HepG2 (cell line): ENCODE data around the gene VMA21. TPM values are rescaled to one million over a fixed set of nuclear protein-coding genes. Genes with fewer than 3 reads are reported as not detected.

Source experiments
- CEBPZ ChIP-seq: IDR thresholded peaks from 2 replicates; pipeline ENCODE4 v1.6.1; 2012; ENCODE audit warnings: low read length, improper control_type of control experiment
- FIP1L1 ChIP-seq: fragments of 200-400 bp; formaldehyde crosslinking; IDR thresholded peaks from 2 replicates; pipeline ENCODE4 v1.6.1; 2018; ENCODE audit warnings: low read depth, mild to moderate bottlenecking, low read length, moderate library complexity, borderline replicate concordance; ENCODE audit not compliant: insufficient read depth
- GFI1 ChIP-seq: sonication (generic); formaldehyde crosslinking; IDR thresholded peaks from 2 replicates; pipeline ENCODE4 v1.5.0; 2020; ENCODE audit warnings: missing genetic modification reagents, mild to moderate bottlenecking, borderline replicate concordance
- GMEB1 ChIP-seq: sonication (generic); formaldehyde crosslinking; IDR thresholded peaks from 2 replicates; pipeline ENCODE4 v1.5.1; 2020; ENCODE audit warnings: missing genetic modification reagents, mild to moderate bottlenecking, borderline replicate concordance
- HOXA9 ChIP-seq: sonication (generic); formaldehyde crosslinking; IDR thresholded peaks from 2 replicates; pipeline ENCODE4 v1.8.1; 2022; ENCODE audit warnings: missing genetic modification reagents, mild to moderate bottlenecking, moderate library complexity, borderline replicate concordance
- IRX3 ChIP-seq: sonication (generic); formaldehyde crosslinking; IDR thresholded peaks from 2 replicates; pipeline ENCODE4 v1.8.1; 2023; ENCODE audit warnings: mild to moderate bottlenecking, low read depth, missing genetic modification reagents, borderline replicate concordance
- KDM3A ChIP-seq: IDR thresholded peaks from 2 replicates; pipeline ENCODE4 v1.6.1; 2018; ENCODE audit warnings: low read depth, missing compliant biosample characterization
- MBNL3 ChIP-seq: fragments of 250-450 bp; sonication (Bioruptor Pico); conservative IDR thresholded peaks from 2 replicates; pipeline ENCODE4 v1.8.0; 2022; ENCODE audit warnings: mild to moderate bottlenecking, inconsistent platforms
- NR1H2 ChIP-seq: sonication (generic); formaldehyde crosslinking; IDR thresholded peaks from 2 replicates; pipeline ENCODE4 v1.8.1; 2022; ENCODE audit warnings: low read depth, missing genetic modification reagents, borderline replicate concordance
- PLRG1 ChIP-seq: fragments of 450-650 bp; conservative IDR thresholded peaks from 2 replicates; pipeline ENCODE4 v1.6.1; 2016
- SNAPC2 ChIP-seq: sonication (generic); formaldehyde crosslinking; IDR thresholded peaks from 2 replicates; pipeline ENCODE4 v1.8.1; 2022; ENCODE audit warnings: mild to moderate bottlenecking, missing genetic modification reagents
- YEATS2 ChIP-seq: sonication (generic); formaldehyde crosslinking; IDR thresholded peaks from 2 replicates; pipeline ENCODE4 v1.4.0; 2020; ENCODE audit warnings: missing genetic modification reagents, borderline replicate concordance
- ZBTB21 ChIP-seq: sonication (generic); formaldehyde crosslinking; IDR thresholded peaks from 2 replicates; pipeline ENCODE4 v1.4.0; 2020; ENCODE audit warnings: missing genetic modification reagents
- ZFY ChIP-seq: sonication (generic); formaldehyde crosslinking; IDR thresholded peaks from 2 replicates; pipeline ENCODE4 v1.4.0; 2020; ENCODE audit warnings: missing genetic modification reagents
- ZMYM3 ChIP-seq: sonication (generic); formaldehyde crosslinking; IDR thresholded peaks from 2 replicates; pipeline ENCODE4 v1.5.1; 2020; ENCODE audit warnings: mild to moderate bottlenecking, missing genetic modification reagents
- ZNF142 ChIP-seq: sonication (generic); formaldehyde crosslinking; IDR thresholded peaks from 2 replicates; pipeline ENCODE4 v1.4.0; 2020; ENCODE audit warnings: missing genetic modification reagents
- ZNF331 ChIP-seq: sonication (generic); formaldehyde crosslinking; IDR thresholded peaks from 2 replicates; pipeline ENCODE4 v1.4.0; 2020; ENCODE audit warnings: missing genetic modification reagents
- ZNF549 ChIP-seq: sonication (generic); formaldehyde crosslinking; IDR thresholded peaks from 2 replicates; pipeline ENCODE4 v1.5.0; 2020; ENCODE audit warnings: missing genetic modification reagents
- polyA plus RNA-seq, 8 experiments: library from polyadenylated mRNA; depleted of rRNA in 3 of 8; stranded (reverse) in 7 of 8; unstranded in 1 of 8; fragments of >200 nt; fragmentation: Illumina TruSeq in 4 of 8; extraction: Trizol in 4 of 8; gene quantifications; 2 replicates each; pipeline versions ENCODE4 v1.2.1 to v1.2.3, GENCODE V29; 2011 to 2016; ENCODE audit warnings: low read depth in 4 of 8, missing spikeins in 1 of 8, mixed read lengths in 1 of 8; ENCODE audit not compliant: insufficient read depth in 1 of 8
- total RNA-seq, 5 experiments: library from RNA; depleted of rRNA; stranded (reverse); fragments of >200 nt; fragmentation: Illumina TruSeq; extraction: Trizol; gene quantifications; 2 replicates each; pipeline ENCODE4 v1.2.3, GENCODE V29; 2016; ENCODE audit warnings: low read depth in 1 of 5

Gene VMA21
- total and polyA plus RNA-seq, 2 of the 13 experiments (the other 11 are each of a cell fraction or from before 2014, with no cell fraction given): 20.9 to 42.4 TPM

GRCh38 chrX:151396825-151397740 is at the start of gene VMA21 (continued):
- no peak for TF ChIP-seq ZMYM3 (CRISPR knock-in tag)
- peak; percentile 78; the same call in 1 of the 2 replicates for TF ChIP-seq ZNF142 (CRISPR knock-in tag)
- TF ChIP-seq NR1H2 (CRISPR knock-in tag): no peak
- no peak for TF ChIP-seq ZNF549 (CRISPR knock-in tag)
- TF ChIP-seq CEBPZ: no peak
- TF ChIP-seq FIP1L1: no peak
- TF ChIP-seq KDM3A (CRISPR knock-in tag): no peak
- TF ChIP-seq IRX3 (CRISPR knock-in tag): peak; percentile 68; the same call in 1 of the 2 replicates
- peak; percentile 88 for TF ChIP-seq ZFY (CRISPR knock-in tag)
- peak; percentile 74 for TF ChIP-seq GMEB1
- TF ChIP-seq MBNL3 (CRISPR knock-in tag): no peak
- peak; percentile 51; the same call in 1 of the 2 replicates for TF ChIP-seq ZNF331 (CRISPR knock-in tag)
- no peak for TF ChIP-seq ZBTB21 (CRISPR knock-in tag)
- peak; percentile 32 for TF ChIP-seq YEATS2 (CRISPR knock-in tag)
- 0 out of 2 replicates have a peak, but pooled peaks have one; percentile 22 for TF ChIP-seq SNAPC2 (CRISPR knock-in tag)
- no peak for TF ChIP-seq PLRG1
- peak; percentile 23; the same call in 1 of the 2 replicates for TF ChIP-seq GFI1 (CRISPR knock-in tag)
- peak; percentile 71; the same call in 1 of the 2 replicates for TF ChIP-seq HOXA9
